Endothelial cell of umbilical vein (primary cell): ENCODE results near the gene SGK2. TPM values are rescaled to one million over a fixed set of nuclear protein-coding genes. Genes with fewer than 3 reads are reported as not detected.

Experiments
- BruUV-seq: library from RNA; stranded (reverse); fragments of 400-500 nt; replicated peaks from 2 replicates; lab custom pipeline; 2021; lab: Mats Ljungman, UMichigan
- CTCF ChIA-PET: fragments of 300-600, 350-600 bp; sonication (Branson Sonifier 250); formaldehyde crosslinking; loops from one replicate; lab custom pipeline; 2021; ENCODE audit warnings: antibody characterized with exemption, inconsistent platforms; lab: Charles Lee
- POLR2A ChIA-PET: fragments of 300-600, 350-600 bp; sonication (Branson Sonifier 250); formaldehyde crosslinking; loops from one replicate; lab custom pipeline; 2021; ENCODE audit warnings: antibody characterized with exemption, inconsistent platforms; lab: Charles Lee
- DNase-seq: peaks from one replicate; pipeline ENCODE4 v3.0.0-alpha.2; 2011; ENCODE audit warnings: low read depth, low spot score
- FAIRE-seq: peaks from 2 replicates; lab custom pipeline; 2011; peaks lifted over from hg19 to GRCh38; lab: Jason Lieb, UNC
- H2AFZ ChIP-seq: 2 replicates; pipeline ENCODE4 v1.6.0; 2012; ENCODE audit warnings: low read depth, low read length, control low read depth, inconsistent platforms
- H3K27ac ChIP-seq: 2 replicates; pipeline ENCODE4 v1.5.1; 2011; ENCODE audit warnings: low read depth, mild to moderate bottlenecking, control low read depth, low read length, moderate library complexity; ENCODE audit not compliant: insufficient read depth
- H3K27me3 ChIP-seq, 2 experiments: 2 replicates each; pipeline versions ENCODE4 v1.6.0 to v1.6.1; 2011; ENCODE audit warnings: low read length in 2 of 2, mixed read lengths in 1 of 2; ENCODE audit not compliant: control insufficient read depth in 2 of 2, insufficient read depth in 2 of 2
- H3K36me3 ChIP-seq, 2 experiments: 2 replicates in 1 of 2; 3 replicates in 1 of 2; pipeline ENCODE4 v1.5.1; 2011; ENCODE audit warnings: low read length in 2 of 2, mild to moderate bottlenecking in 1 of 2, moderate library complexity in 1 of 2; ENCODE audit not compliant: control insufficient read depth in 2 of 2, insufficient read depth in 2 of 2; ENCODE audit errors: extremely low read depth in 1 of 2
- H3K4me1 ChIP-seq: 3 replicates; pipeline ENCODE4 v1.5.1; 2011; ENCODE audit warnings: mild to moderate bottlenecking, low read length; ENCODE audit not compliant: control insufficient read depth, insufficient read depth; ENCODE audit errors: extremely low read depth
- H3K4me2 ChIP-seq: 2 replicates; pipeline ENCODE4 v1.6.1; 2011; ENCODE audit warnings: low read length, control low read depth, mixed read lengths; ENCODE audit not compliant: insufficient read depth
- H3K4me3 ChIP-seq, 3 experiments: fragments of 200-600 bp in 1 of 3; sonication (generic), shearing (Covaris generic) in 1 of 3; replicated peaks in 1 of 3; 2 replicates each; pipeline ENCODE4 v1.5.1; 2011 to 2016; ENCODE audit warnings: control low read depth in 3 of 3, low read length in 3 of 3, mild to moderate bottlenecking in 2 of 3, inconsistent platforms in 1 of 3, low read depth in 1 of 3, moderate library complexity in 1 of 3; ENCODE audit not compliant: insufficient read depth in 1 of 3
- H3K79me2 ChIP-seq: 2 replicates; pipeline ENCODE4 v1.6.0; 2012; ENCODE audit warnings: low read length, inconsistent platforms; ENCODE audit not compliant: control insufficient read depth, insufficient read depth
- H3K9ac ChIP-seq: replicated peaks from 2 replicates; pipeline ENCODE3; 2011; ENCODE audit warnings: low read length, control low read depth; ENCODE audit not compliant: insufficient read depth; ENCODE audit errors: extremely low read depth
- H3K9me1 ChIP-seq: replicated peaks from 3 replicates; pipeline ENCODE4 v1.6.0; 2011; ENCODE audit warnings: mild to moderate bottlenecking, low read length; ENCODE audit not compliant: control insufficient read depth, insufficient read depth; ENCODE audit errors: extremely low read depth
- H3K9me3 ChIP-seq: replicated peaks from 2 replicates; pipeline ENCODE4 v1.5.1; 2012; ENCODE audit warnings: low read length, inconsistent platforms; ENCODE audit not compliant: control insufficient read depth, insufficient read depth
- H4K20me1 ChIP-seq: replicated peaks from 2 replicates; pipeline ENCODE3; 2011; ENCODE audit warnings: mild to moderate bottlenecking, low read length; ENCODE audit not compliant: control insufficient read depth, insufficient read depth; ENCODE audit errors: extremely low read depth
- GATA2 ChIP-seq: IDR thresholded peaks from 2 replicates; pipeline ENCODE4 v1.7.0; 2011; ENCODE audit warnings: low read depth, mild to moderate bottlenecking, moderate library complexity, mixed read lengths, low read length; ENCODE audit not compliant: insufficient read length, insufficient read depth
- JUN ChIP-seq: IDR thresholded peaks from 2 replicates; pipeline ENCODE4 v1.6.1; 2011; ENCODE audit warnings: borderline replicate concordance, low read depth; ENCODE audit not compliant: insufficient read length, insufficient read depth
- dilution Hi-C: fragments of 300-500 bp; cut with MboI; formaldehyde crosslinking; loops from one replicate; pipeline ENCODE4 v1.15.0; 2019; ENCODE audit warnings: low sequenced_read_pairs; ENCODE audit not compliant: extremely low pct_ligation_motif_present
- intact Hi-C: fragments of 100-400 bp; cut with micrococcal nuclease; formaldehyde crosslinking; loops from one replicate; pipeline ENCODE4 v1.10.0; 2022
- polyA plus RNA-seq, 4 experiments: library from polyadenylated mRNA; depleted of rRNA in 3 of 4; stranded (reverse) in 3 of 4; unstranded in 1 of 4; fragments of >200 nt; gene quantifications; 2 replicates each; pipeline versions ENCODE4 v1.2.1 to v1.2.3, GENCODE V29; 2011 to 2012; ENCODE audit warnings: missing spikeins in 1 of 4
- total RNA-seq: library from RNA; stranded (reverse); gene quantifications from 2 replicates; pipeline ENCODE4 v1.2.3, GENCODE V29; 2021
- TF ChIP-seq, protein P1 (sequence below), 2 donors: IDR thresholded peaks; 1 replicate in 1 of 2; 2 replicates in 1 of 2; pipeline ENCODE4 v1.5.1; 2011; ENCODE audit warnings: low read length in 2 of 2, mild to moderate bottlenecking in 2 of 2, moderate library complexity in 2 of 2, control low read depth in 1 of 2, inconsistent platforms in 1 of 2, low read depth in 1 of 2; ENCODE audit not compliant: insufficient read depth in 1 of 2; ENCODE audit errors: extremely low read depth in 1 of 2
- TF ChIP-seq, protein P2 (sequence below): IDR thresholded peaks from 2 replicates; pipeline ENCODE4 v1.6.1; 2011; ENCODE audit not compliant: insufficient read depth, insufficient read length

Gene SGK2
- total and polyA plus RNA-seq, 2 donors (not counting 3 experiments of a cell fraction or from before 2014, with no cell fraction given) = 0.21 to 0.27 TPM

DNA sequence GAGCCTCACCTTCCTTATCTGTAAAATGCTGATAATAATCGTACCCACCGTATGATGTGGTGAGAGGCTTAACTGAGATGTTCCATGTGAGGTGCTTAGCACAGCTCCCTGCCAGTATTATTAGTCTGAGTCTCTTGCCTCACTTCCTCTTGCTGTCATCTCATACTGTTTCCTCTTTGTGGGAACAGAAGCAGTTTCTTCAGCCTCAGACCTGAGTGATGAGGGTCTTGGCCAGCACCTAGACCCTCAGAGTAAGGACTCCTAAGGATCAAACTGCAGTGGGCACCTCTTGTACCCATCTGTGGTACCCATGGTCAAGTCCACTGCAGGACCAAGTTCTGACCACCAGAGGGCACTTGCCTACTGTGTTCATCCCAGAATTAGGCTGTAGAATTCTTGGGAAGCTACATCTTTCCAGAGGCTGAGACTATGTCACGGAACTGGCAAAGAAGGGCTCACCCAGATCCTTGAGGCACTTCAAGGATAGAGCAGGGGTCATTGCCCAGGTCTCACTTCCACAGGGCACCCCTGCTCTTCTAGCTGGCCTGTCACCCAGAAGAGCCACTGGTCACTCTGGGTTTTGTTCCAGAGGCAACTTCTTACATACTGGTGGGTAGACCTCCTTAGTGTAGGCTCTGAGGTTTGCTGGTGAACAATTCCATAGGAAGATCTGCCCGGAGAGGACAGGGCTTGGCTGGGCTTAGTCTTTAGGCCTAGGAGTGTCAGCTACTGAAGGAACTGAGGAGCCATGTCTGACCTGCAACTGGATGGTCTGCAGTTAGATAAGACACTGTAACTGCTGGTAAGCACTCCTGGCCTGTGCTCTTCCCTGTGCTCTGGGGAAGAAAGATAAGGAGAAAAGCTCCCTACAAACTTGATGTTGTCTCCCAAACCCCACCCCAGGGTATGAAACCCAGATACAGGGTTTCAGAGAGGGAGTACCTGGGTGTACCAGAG is 20.6 kb upstream of the SGK2 start:
- Histone ChIP-seq H3K4me3 (no peak overlapping the region), H3K9me1 (no peaks in the 10 kb centered on the region), H3K4me1 (no peaks in the 10 kb centered on the region), H3K36me3 (no peaks in the 10 kb centered on the region), H3K4me2 (no peak overlapping the region), H3K9me3 (no peaks in the 10 kb centered on the region), H3K79me2 (no peaks in the 10 kb centered on the region), H3K27ac (no peak overlapping the region), H2AFZ (no peak overlapping the region), H3K9ac (no peak overlapping the region), H4K20me1 (no peaks in the 10 kb centered on the region), H3K27me3 (no peaks in the 10 kb centered on the region)
- TF ChIP-seq, protein P1, sequence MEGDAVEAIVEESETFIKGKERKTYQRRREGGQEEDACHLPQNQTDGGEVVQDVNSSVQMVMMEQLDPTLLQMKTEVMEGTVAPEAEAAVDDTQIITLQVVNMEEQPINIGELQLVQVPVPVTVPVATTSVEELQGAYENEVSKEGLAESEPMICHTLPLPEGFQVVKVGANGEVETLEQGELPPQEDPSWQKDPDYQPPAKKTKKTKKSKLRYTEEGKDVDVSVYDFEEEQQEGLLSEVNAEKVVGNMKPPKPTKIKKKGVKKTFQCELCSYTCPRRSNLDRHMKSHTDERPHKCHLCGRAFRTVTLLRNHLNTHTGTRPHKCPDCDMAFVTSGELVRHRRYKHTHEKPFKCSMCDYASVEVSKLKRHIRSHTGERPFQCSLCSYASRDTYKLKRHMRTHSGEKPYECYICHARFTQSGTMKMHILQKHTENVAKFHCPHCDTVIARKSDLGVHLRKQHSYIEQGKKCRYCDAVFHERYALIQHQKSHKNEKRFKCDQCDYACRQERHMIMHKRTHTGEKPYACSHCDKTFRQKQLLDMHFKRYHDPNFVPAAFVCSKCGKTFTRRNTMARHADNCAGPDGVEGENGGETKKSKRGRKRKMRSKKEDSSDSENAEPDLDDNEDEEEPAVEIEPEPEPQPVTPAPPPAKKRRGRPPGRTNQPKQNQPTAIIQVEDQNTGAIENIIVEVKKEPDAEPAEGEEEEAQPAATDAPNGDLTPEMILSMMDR (IDR thresholded peaks at IDR 0.05; ENCODE audit: extremely low read depth in 1 of 2, insufficient read depth in 1 of 2, low read depth in 1 of 2, low read length in 2 of 2) = peak; percentile 82 to 85
- TF ChIP-seq JUN = no peak
- TF ChIP-seq GATA2 = no peak
- TF ChIP-seq, protein P2, sequence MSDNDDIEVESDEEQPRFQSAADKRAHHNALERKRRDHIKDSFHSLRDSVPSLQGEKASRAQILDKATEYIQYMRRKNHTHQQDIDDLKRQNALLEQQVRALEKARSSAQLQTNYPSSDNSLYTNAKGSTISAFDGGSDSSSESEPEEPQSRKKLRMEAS = no peak
- POLR2A ChIA-PET = no interaction called here
- FAIRE-seq (peak; percentile 81), DNase-seq (peak; percentile 59)
- BruUV-seq = no TSS peak
- dilution Hi-C loops (no loop called here), intact Hi-C loops (loop anchor here (1.0 to 5.0 kb wide), 7 partner anchors 53 to 555 kb away; partner anchors contain the start of genes IFT52 and TOX2)
- CTCF ChIA-PET = interaction anchor here (0.6 to 6.2 kb wide), 51 partner anchors 8 to 652 kb away, joined by 3 to 143 read pairs (median 4); partner anchors contain the start of genes GTSF1L, IFT52 and SGK2
